Liver (tissue), 9 donors: ENCODE results near the gene PTCSC3. TPM values are rescaled to one million over a fixed set of nuclear protein-coding genes. Genes with fewer than 3 reads are reported as not detected.

Experiments used
- DNase-seq: peaks from one replicate; pipeline ENCODE4 v3.0.0-alpha.2; 2017; ENCODE audit warnings: low spot score
- H3K27ac ChIP-seq, 2 donors: one replicate each; pipeline ENCODE4 v1.7.0; 2013; ENCODE audit warnings: inconsistent platforms in 2 of 2, low read length in 2 of 2, control low read depth in 1 of 2, low read depth in 1 of 2, mild to moderate bottlenecking in 1 of 2
- H3K27me3 ChIP-seq, 4 donors: one replicate each; pipeline versions ENCODE4 v1.6.1 to v1.7.0; 2013; ENCODE audit warnings: low read length in 3 of 4, inconsistent platforms in 1 of 4, mild to moderate bottlenecking in 1 of 4, moderate library complexity in 1 of 4; ENCODE audit not compliant: control insufficient read depth in 4 of 4, insufficient read depth in 4 of 4
- H3K36me3 ChIP-seq, 4 donors: one replicate each; pipeline versions ENCODE4 v1.6.1 to v1.7.0; 2013; ENCODE audit warnings: low read length in 3 of 4, mild to moderate bottlenecking in 3 of 4, low read depth in 1 of 4, moderate library complexity in 1 of 4; ENCODE audit not compliant: control insufficient read depth in 4 of 4, insufficient read depth in 3 of 4
- H3K4me1 ChIP-seq, 4 donors: one replicate each; pipeline versions ENCODE4 v1.6.1 to v1.7.0; 2013; ENCODE audit warnings: low read length in 3 of 4, mild to moderate bottlenecking in 3 of 4, moderate library complexity in 1 of 4; ENCODE audit not compliant: control insufficient read depth in 4 of 4, insufficient read depth in 4 of 4
- H3K4me3 ChIP-seq, 3 donors: one replicate each; pipeline versions ENCODE4 v1.6.1 to v1.7.0; 2013; ENCODE audit warnings: low read length in 3 of 3, control low read depth in 1 of 3, low read depth in 1 of 3, mild to moderate bottlenecking in 1 of 3
- H3K9ac ChIP-seq, 2 donors: one replicate each; pipeline ENCODE4 v1.7.0; 2013; ENCODE audit warnings: low read length in 2 of 2, mild to moderate bottlenecking in 2 of 2, moderate library complexity in 2 of 2, control low read depth in 1 of 2, low read depth in 1 of 2
- H3K9me3 ChIP-seq, 4 donors: one replicate each; pipeline versions ENCODE4 v1.6.1 to v1.7.0; 2013; ENCODE audit warnings: low read length in 3 of 4; ENCODE audit not compliant: control insufficient read depth in 4 of 4
- CTCF ChIP-seq: fragments of 150-350 bp; IDR thresholded peaks from 2 replicates; pipeline ENCODE4 v1.5.1; 2017; ENCODE audit warnings: improper control_type of control experiment, low read depth, low read length; ENCODE audit not compliant: missing input control
- EGR1 ChIP-seq, 2 donors: IDR thresholded peaks; 2 replicates each; pipeline ENCODE4 v1.6.1; 2016 to 2018; ENCODE audit warnings: antibody characterized with exemption in 2 of 2, low read depth in 2 of 2
- FOXA1 ChIP-seq: IDR thresholded peaks from 2 replicates; pipeline ENCODE4 v1.6.1; 2016; ENCODE audit warnings: antibody characterized with exemption
- FOXA2 ChIP-seq: IDR thresholded peaks from 2 replicates; pipeline ENCODE4 v1.6.1; 2016; ENCODE audit warnings: antibody characterized with exemption
- GABPA ChIP-seq, 2 donors: IDR thresholded peaks in 1 of 2; conservative IDR thresholded peaks in 1 of 2; 2 replicates each; pipeline ENCODE4 v1.6.1; 2016; ENCODE audit warnings: antibody characterized with exemption in 2 of 2, mild to moderate bottlenecking in 1 of 2, moderate library complexity in 1 of 2
- HNF4A ChIP-seq, 2 donors: conservative IDR thresholded peaks; 2 replicates each; pipeline ENCODE4 v1.6.1; 2016; ENCODE audit warnings: antibody characterized with exemption in 2 of 2, mild to moderate bottlenecking in 2 of 2
- JUND ChIP-seq, 2 donors: IDR thresholded peaks; 2 replicates each; pipeline ENCODE4 v1.6.1; 2016; ENCODE audit warnings: antibody characterized with exemption in 2 of 2
- MAX ChIP-seq: IDR thresholded peaks from 2 replicates; pipeline ENCODE4 v1.6.1; 2016; ENCODE audit warnings: antibody characterized with exemption
- NR2F2 ChIP-seq: IDR thresholded peaks from 2 replicates; pipeline ENCODE4 v1.6.1; 2016; ENCODE audit warnings: antibody characterized with exemption
- REST ChIP-seq: IDR thresholded peaks from 2 replicates; pipeline ENCODE4 v1.6.1; 2016; ENCODE audit warnings: antibody characterized with exemption, mild to moderate bottlenecking
- RXRA ChIP-seq, 2 donors: IDR thresholded peaks; 2 replicates each; pipeline ENCODE4 v1.6.1; 2017 to 2018; ENCODE audit warnings: antibody characterized with exemption in 2 of 2, mild to moderate bottlenecking in 1 of 2
- SP1 ChIP-seq: IDR thresholded peaks from 2 replicates; pipeline ENCODE4 v1.6.1; 2018; ENCODE audit warnings: antibody characterized with exemption, mild to moderate bottlenecking
- TAF1 ChIP-seq: conservative IDR thresholded peaks from 2 replicates; pipeline ENCODE4 v1.6.1; 2016; ENCODE audit warnings: antibody characterized with exemption, mild to moderate bottlenecking
- YY1 ChIP-seq: IDR thresholded peaks from 2 replicates; pipeline ENCODE4 v1.6.1; 2016; ENCODE audit warnings: antibody characterized with exemption, mild to moderate bottlenecking
- ZBTB33 ChIP-seq: IDR thresholded peaks from 2 replicates; pipeline ENCODE4 v1.6.1; 2016; ENCODE audit warnings: antibody characterized with exemption
- WGBS: extraction: QIAGEN DNeasy Blood & Tissue Kit; methylation state at CpG from one replicate; pipeline ENCODE4 v1.1.7; 2013; 5-methylcytosine and 5-hydroxymethylcytosine counted together
- polyA plus RNA-seq, 2 donors: library from polyadenylated mRNA; stranded (reverse) in 1 of 2; unstranded in 1 of 2; fragments of 200-250 nt in 1 of 2; fragments of >200 nt in 1 of 2; fragmentation: Nextera tagmentation in 1 of 2; extraction: Ambion mirVana in 1 of 2; gene quantifications; one replicate each; pipeline versions ENCODE4 v1.2.1 to v1.2.3, GENCODE V29; 2013 to 2015
- total RNA-seq, 2 donors: library from RNA; depleted of rRNA; stranded (reverse); fragments of >200 nt; gene quantifications; one replicate each; pipeline ENCODE4 v1.2.3, GENCODE V29; 2014
- donor health status: healthy.
- donor health status: healthy.
- donor health status: healthy.
- donor health status: healthy.
- donor health status: healthy.

PTCSC3 gene
- total and polyA plus RNA-seq, 4 donors = not detected

- no peaks in the 10 kb centered on the region for H3K36me3 ChIP-seq
- peaks cover 3 to 9% (median 3%) of the 10 kb centered on the region in 4 donors for H3K27me3 ChIP-seq
- WGBS = 47% methylated on average over 3 of the region's 3 CpGs
- no peaks in the 10 kb centered on the region for H3K4me1 ChIP-seq
- H3K9me3 ChIP-seq = no peaks in the 10 kb centered on the region
- H3K4me3 ChIP-seq = no peak overlapping the region
- no peak for DNase-seq
- TF ChIP-seq ZBTB33 = no peak
- H3K27ac ChIP-seq = no peak overlapping the region
- H3K9ac ChIP-seq = no peak overlapping the region
These were observed 38.7 kb upstream of the PTCSC3 start for GRCh38 chr14:36215217-36215598.

- no peak overlapping the region for H3K9ac ChIP-seq
These were observed 38.1 kb upstream of the PTCSC3 start for GRCh38 chr14:36214476-36215216.

GRCh38 chr14:36212987-36213386, 36.5 kb upstream of the PTCSC3 start:
- DNase-seq = no peak
- H3K9me3 ChIP-seq = no peaks in the 10 kb centered on the region
- H3K36me3 ChIP-seq = no peaks in the 10 kb centered on the region
- no peak overlapping the region for H3K4me3 ChIP-seq
- H3K27me3 ChIP-seq = peaks cover 3 to 9% (median 3%) of the 10 kb centered on the region in 4 donors
- no peak overlapping the region for H3K27ac ChIP-seq
- H3K4me1 ChIP-seq = no peaks in the 10 kb centered on the region
- 94% methylated on average over 3 of the region's 3 CpGs for WGBS
- H3K9ac ChIP-seq = no peak overlapping the region
- no peak for TF ChIP-seq GABPA (IDR thresholded peaks at IDR 0.05 in 1 of 2, conservative IDR thresholded peaks at IDR 0.05 in 1 of 2)
- no peak for TF ChIP-seq TAF1
- TF ChIP-seq JUND (IDR thresholded peaks at IDR 0.05) = no peak
- TF ChIP-seq CTCF = no peak
- no peak for TF ChIP-seq MAX
- TF ChIP-seq NR2F2 = no peak
- TF ChIP-seq FOXA1 = no peak
- TF ChIP-seq EGR1 (IDR thresholded peaks at IDR 0.05; ENCODE audit: low read depth in 2 of 2) = no peak
- TF ChIP-seq FOXA2 = no peak
- TF ChIP-seq YY1 = no peak
- no peak for TF ChIP-seq HNF4A (conservative IDR thresholded peaks at IDR 0.05)
- no peak for TF ChIP-seq RXRA (IDR thresholded peaks at IDR 0.05)

More at GRCh38 chr14:36214476-36215216, 38.1 kb upstream of the PTCSC3 start:
- no peaks in the 10 kb centered on the region for H3K4me1 ChIP-seq
- no peaks in the 10 kb centered on the region for H3K36me3 ChIP-seq
- H3K27me3 ChIP-seq = peaks cover 3 to 9% (median 3%) of the 10 kb centered on the region in 4 donors
- no peak overlapping the region for H3K4me3 ChIP-seq
- TF ChIP-seq JUND (IDR thresholded peaks at IDR 0.05) (no peak), REST (no peak), HNF4A (conservative IDR thresholded peaks at IDR 0.05) (no peak), SP1 (no peak)
- H3K9me3 ChIP-seq = no peaks in the 10 kb centered on the region
- 53% methylated on average over 5 of the region's 5 CpGs for WGBS
- no peak for DNase-seq
- H3K27ac ChIP-seq = no peak overlapping the region
